ENCODE results near the gene ZNF580. TPM values are rescaled to one million over a fixed set of nuclear protein-coding genes. Genes with fewer than 3 reads are reported as not detected.

The ZNF580 gene
- total RNA-seq, 4 donors from 2014 or later: 15.0 to 27.9 (median 22.3) TPM

DNA sequence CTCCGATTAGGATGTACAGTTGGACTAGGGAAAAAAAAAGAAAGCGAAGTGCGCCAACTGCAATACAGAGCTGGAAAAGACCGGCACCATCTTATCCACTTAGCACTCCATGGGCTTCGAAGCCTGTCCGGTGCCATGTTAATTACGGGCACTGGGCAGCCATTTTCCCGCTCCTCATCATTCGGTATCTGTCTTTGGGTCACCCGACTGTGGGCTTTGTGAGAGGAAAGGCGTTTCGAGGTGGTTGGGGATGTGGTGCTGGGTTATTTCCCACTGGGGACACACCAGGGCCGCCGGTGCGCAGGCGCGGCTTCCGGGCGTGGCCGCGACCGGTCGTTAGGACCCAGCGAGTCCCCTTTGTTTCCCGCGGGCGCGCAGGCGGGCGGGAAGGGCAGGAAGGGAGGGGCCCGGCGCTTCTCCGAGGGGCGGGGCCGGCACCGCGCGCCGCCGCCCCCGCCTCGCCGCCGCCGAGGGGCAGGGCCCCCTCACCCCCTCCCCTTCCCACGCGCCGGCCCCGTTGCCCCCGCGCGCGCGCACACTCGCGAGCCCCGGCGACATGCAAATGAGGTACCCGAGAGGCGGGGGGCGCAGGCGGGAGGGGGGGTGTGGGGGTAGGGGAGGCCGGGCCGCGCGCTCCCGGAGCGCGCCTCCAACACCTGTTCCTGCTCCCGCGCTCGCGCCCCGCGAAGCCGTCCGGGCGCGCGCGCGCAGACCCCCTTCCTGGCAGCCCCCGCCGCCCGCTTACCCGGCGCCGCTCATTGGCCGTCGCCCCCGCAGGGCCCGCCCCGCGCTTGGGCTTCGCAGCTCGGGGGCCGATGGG lies 40.8 kb upstream of the ZNF580 start, which contains the start of gene ZNF524:
ZNF524 (plus strand) TSS at position 447 of the 820 bp plus-strand sequence. CDS start 1,825 bp downstream, outside the sequence.
- Histone ChIP-seq H3K27ac (peak within 1 kb of the TSS; percentile 98), H3K4me1 (peaks cover 38% of the 10 kb centered on the region), H3K9me3 (no peaks in the 10 kb centered on the region), H3K4me3 (peak within 1 kb of the TSS; percentile 93), H3K27me3 (no peaks in the 10 kb centered on the region), H3K36me3 (peaks cover 34% of the 10 kb centered on the region)
- peak in 1 of 3 donors; percentile 71 for TF ChIP-seq POLR2AphosphoS5 (IDR thresholded peaks at IDR 0.05)
- TF ChIP-seq, protein P1, sequence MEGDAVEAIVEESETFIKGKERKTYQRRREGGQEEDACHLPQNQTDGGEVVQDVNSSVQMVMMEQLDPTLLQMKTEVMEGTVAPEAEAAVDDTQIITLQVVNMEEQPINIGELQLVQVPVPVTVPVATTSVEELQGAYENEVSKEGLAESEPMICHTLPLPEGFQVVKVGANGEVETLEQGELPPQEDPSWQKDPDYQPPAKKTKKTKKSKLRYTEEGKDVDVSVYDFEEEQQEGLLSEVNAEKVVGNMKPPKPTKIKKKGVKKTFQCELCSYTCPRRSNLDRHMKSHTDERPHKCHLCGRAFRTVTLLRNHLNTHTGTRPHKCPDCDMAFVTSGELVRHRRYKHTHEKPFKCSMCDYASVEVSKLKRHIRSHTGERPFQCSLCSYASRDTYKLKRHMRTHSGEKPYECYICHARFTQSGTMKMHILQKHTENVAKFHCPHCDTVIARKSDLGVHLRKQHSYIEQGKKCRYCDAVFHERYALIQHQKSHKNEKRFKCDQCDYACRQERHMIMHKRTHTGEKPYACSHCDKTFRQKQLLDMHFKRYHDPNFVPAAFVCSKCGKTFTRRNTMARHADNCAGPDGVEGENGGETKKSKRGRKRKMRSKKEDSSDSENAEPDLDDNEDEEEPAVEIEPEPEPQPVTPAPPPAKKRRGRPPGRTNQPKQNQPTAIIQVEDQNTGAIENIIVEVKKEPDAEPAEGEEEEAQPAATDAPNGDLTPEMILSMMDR (IDR thresholded peaks at IDR 0.05): no peak
- WGBS: 0% methylated on average over 7 of the region's 97 CpGs
- peak; percentile 89 to 91 for DNase-seq (ENCODE audit: low spot score in 2 of 2)

DNA sequence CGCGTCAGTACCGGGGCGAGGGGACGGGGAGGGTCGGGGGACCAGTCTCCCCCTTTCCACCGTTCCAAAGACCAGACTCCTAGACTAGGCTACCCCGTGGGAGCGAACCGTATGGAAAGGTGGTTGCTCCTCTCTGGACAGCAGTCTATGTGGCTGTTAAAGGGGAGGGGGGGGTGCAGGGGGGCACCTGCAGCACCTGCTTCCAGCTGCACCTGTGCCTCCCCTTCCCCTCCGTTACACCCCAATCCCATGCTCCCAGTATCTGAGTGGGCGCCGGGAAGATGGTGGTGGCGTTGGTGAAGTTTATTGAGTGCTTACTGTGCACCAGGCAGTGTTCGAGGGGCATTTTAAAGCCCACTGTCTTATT lies 40.2 kb upstream of the ZNF580 start:
- 5% methylated on average over 5 of the region's 15 CpGs for WGBS
- Histone ChIP-seq H3K4me3 (peak overlapping the region; percentile 93), H3K27me3 (no peaks in the 10 kb centered on the region), H3K36me3 (peaks cover 28% of the 10 kb centered on the region), H3K4me1 (peaks cover 39% of the 10 kb centered on the region), H3K27ac (peak overlapping the region; percentile 98), H3K9me3 (no peaks in the 10 kb centered on the region)
- TF ChIP-seq POLR2AphosphoS5 (IDR thresholded peaks at IDR 0.05) (no peak), EP300 (IDR thresholded peaks at IDR 0.05) (no peak), POLR2A (IDR thresholded peaks at IDR 0.05) (no peak)
- TF ChIP-seq, protein P1 (IDR thresholded peaks at IDR 0.05): no peak
- DNase-seq (ENCODE audit: low spot score in 2 of 2): no peak

DNA sequence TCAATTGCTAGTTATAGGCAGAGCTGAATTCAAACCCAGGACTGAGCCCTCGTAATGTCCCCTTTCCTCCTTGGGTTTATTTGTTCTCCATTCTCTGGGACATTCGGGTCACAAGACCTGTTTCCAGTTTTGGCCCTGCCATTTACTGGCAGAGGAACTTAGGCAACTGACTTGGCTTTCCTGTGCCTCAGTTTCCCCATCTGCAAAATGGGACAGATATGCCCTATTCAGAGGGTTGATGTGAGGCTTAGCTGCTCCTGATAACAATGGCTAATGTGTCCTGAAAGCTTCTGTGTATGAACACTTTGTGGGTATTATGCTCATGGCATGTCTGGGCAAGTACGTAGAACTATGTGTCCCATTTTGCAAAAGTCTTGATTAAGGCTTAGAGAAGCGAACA lies 39.7 kb upstream of the ZNF580 start:
- WGBS: 56% methylated on average over 4 of the region's 4 CpGs
- peak overlapping the region; percentile 98 for H3K27ac ChIP-seq

DNA sequence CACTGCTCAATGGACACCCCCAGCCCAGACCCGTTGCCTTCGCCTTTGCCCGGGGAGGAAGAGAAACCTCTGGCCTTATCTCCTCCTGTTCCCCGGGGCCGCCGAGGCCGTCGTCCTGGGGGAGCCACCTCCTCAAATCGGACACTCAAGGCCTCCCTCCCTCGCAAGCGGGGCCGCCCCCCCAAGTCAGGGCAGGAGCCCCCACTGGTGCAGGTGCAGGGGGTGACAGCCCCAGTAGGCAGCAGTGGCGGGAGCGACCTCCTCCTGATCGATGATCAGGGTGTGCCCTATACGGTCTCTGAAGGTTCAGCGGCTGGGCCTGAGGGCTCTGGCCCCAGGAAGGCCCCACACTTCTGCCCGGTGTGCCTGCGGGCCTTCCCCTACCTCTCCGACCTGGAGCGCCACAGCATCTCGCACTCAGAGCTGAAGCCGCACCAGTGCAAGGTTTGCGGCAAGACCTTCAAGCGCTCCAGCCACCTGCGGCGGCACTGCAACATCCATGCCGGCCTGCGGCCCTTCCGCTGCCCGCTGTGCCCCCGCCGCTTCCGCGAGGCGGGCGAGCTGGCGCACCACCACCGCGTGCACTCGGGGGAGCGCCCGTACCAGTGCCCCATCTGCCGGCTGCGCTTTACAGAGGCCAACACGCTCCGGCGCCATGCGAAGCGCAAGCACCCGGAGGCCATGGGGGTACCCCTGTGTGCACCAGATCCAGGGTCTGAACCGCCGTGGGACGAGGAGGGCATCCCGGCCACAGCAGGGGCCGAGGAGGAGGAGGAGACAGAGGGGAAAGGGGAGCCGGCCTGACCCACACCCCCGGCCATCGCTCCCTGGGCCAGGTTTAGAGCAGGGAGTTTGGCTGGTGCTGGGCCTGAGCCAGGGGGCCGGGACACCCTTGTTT lies 38.4 kb upstream of the ZNF580 start:
- Histone ChIP-seq H3K27ac (no peak overlapping the region), H3K9me3 (no peaks in the 10 kb centered on the region), H3K36me3 (peaks cover 12% of the 10 kb centered on the region), H3K4me1 (peaks cover 50% of the 10 kb centered on the region), H3K4me3 (no peak overlapping the region), H3K27me3 (no peaks in the 10 kb centered on the region)
- no peak for DNase-seq (ENCODE audit: low spot score in 2 of 2)
- no peak for TF ChIP-seq POLR2AphosphoS5 (IDR thresholded peaks at IDR 0.05)
- TF ChIP-seq, protein P1 (IDR thresholded peaks at IDR 0.05): no peak
- 94% methylated on average over 40 of the region's 60 CpGs for WGBS

More for the DNA sequence above, 39.7 kb upstream of the ZNF580 start:
- H3K27me3 ChIP-seq: no peaks in the 10 kb centered on the region
- no peak for DNase-seq (ENCODE audit: low spot score in 2 of 2)
- peaks cover 24% of the 10 kb centered on the region for H3K36me3 ChIP-seq
- peak overlapping the region; percentile 93 for H3K4me3 ChIP-seq
- peaks cover 40% of the 10 kb centered on the region for H3K4me1 ChIP-seq
- TF ChIP-seq, protein P1 (IDR thresholded peaks at IDR 0.05): no peak
- TF ChIP-seq POLR2A (IDR thresholded peaks at IDR 0.05) (no peak), POLR2AphosphoS5 (IDR thresholded peaks at IDR 0.05) (peak in 1 of 3 donors; percentile 53), EP300 (IDR thresholded peaks at IDR 0.05) (no peak)
- H3K9me3 ChIP-seq: no peaks in the 10 kb centered on the region

DNA sequence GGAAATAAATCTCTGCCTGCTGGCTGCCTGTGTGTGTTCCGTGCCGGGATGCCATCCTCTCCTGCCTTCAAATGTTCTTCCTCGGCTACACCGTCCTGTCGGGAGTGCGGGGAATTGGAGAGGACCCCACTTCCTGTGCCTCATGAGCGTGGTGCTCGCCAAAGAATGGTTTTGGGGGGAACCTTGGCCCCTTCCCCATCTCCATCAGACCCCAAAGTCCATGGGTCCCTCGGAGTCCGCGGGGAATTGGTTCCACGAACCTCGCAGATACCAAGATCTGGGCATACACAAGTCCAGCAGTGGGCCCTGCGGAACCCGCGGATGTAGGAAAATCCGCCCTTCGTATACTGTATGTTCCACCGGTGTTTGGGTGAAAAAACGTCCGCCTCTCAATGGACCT lies 37.7 kb upstream of the ZNF580 start:
- TF ChIP-seq, protein P1 (IDR thresholded peaks at IDR 0.05): no peak
- TF ChIP-seq POLR2A (IDR thresholded peaks at IDR 0.05): no peak
- no peak for TF ChIP-seq POLR2AphosphoS5 (IDR thresholded peaks at IDR 0.05)
- TF ChIP-seq EP300 (IDR thresholded peaks at IDR 0.05): no peak
- WGBS: 93% methylated on average over 14 of the region's 21 CpGs
- Histone ChIP-seq H3K9me3 (no peaks in the 10 kb centered on the region), H3K36me3 (peaks cover 8% of the 10 kb centered on the region), H3K4me1 (peaks cover 53% of the 10 kb centered on the region), H3K4me3 (no peak overlapping the region), H3K27ac (no peak overlapping the region), H3K27me3 (no peaks in the 10 kb centered on the region)
- no peak for DNase-seq (ENCODE audit: low spot score in 2 of 2)
